ENCODE data around the gene DNAJC15.

Gene DNAJC15

DNA sequence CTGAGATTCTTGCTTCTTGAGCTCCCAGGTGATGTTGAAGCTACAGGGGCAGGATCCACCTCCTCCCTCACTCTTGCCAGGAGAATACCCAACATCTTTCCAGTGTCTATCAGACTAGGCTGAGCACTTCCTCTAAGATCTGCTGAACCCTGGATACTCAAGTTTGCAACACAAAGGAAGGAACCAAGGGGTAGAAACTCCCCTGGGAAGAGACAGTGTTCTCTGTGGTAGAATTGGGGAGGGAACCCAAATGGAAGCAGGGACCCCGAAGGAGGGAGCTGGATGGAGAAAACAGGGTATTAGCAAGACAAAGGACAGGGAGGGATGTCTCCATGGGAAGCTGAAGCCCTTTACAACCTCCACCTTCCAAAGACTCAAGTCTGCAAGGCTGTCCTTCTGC is 117.6 kb downstream of the DNAJC15 start:
- POLR2A ChIA-PET, result no interaction called here
- DNase-seq (ENCODE audit: low read depth, low spot score), result no peak
- TF ChIP-seq CTCF (IDR thresholded peaks at IDR 0.05; ENCODE audit: insufficient read depth, low read length, missing control alignments), result no peak
- CTCF ChIA-PET, result interaction anchor here (1.4 to 1.5 kb wide), 2 partner anchors 169 to 171 kb away, joined by 3 to 4 read pairs; no protein-coding TSS in a partner anchor
- no peak overlapping the region for H3K4me3 ChIP-seq (ENCODE audit: low read depth, low read length)

DNA sequence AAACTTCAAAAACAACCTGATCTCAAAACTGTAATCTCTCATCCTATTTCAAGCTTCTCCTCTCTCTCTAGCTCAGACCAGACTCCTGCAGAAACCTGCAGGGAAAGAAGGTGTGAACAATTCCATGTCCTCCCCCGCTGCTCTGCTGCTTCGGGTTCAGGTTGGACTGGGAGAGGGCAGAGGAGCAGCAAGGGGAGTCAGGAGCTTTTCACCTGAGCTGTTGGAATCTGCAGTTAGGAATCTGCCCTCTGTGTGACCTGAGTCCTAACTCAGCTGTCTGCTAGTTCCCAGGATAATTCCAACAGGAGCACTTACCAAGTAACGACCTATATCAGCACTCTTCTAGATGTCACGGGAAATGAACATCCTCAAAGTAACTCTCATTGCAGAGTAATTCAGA is 118.3 kb downstream of the DNAJC15 start:
- H3K4me3 ChIP-seq (ENCODE audit: low read depth, low read length), result no peak overlapping the region
- DNase-seq (ENCODE audit: low read depth, low spot score), result no peak
- TF ChIP-seq CTCF (IDR thresholded peaks at IDR 0.05; ENCODE audit: insufficient read depth, low read length, missing control alignments), result no peak
- ChIA-PET POLR2A (no interaction called here), CTCF (interaction anchor here (1.4 to 1.5 kb wide), 2 partner anchors 170 to 172 kb away, joined by 3 to 4 read pairs; no protein-coding TSS in a partner anchor)

DNA sequence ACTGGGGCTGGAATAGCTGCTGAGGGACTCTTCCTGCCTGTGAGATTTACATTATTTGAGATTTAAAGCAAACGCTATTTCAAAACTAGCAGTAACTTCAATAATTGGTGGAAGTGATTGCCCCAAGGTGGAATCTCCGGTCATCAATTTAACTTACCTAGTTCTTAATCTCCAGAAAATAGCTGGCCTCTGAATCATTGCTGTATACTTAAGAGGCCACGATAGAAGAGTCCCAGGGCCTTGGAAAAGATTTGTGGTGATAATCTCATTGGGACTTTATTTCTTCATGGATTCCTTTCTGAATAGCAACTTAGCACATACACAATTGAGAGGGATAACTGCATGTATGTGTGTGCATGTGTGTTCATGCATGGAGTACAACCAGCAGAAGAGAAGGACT is 120.2 kb downstream of the DNAJC15 start:
- DNase-seq (ENCODE audit: low read depth, low spot score), result no peak
- H3K4me3 ChIP-seq (ENCODE audit: low read depth, low read length), result no peak overlapping the region
- ChIA-PET POLR2A (no interaction called here), CTCF (interaction anchor here (1.2 kb wide), 1 partner anchor 36 kb away, joined by 4 read pairs; no protein-coding TSS in a partner anchor)
- no peak for TF ChIP-seq CTCF (IDR thresholded peaks at IDR 0.05; ENCODE audit: insufficient read depth, low read length, missing control alignments)

DNA sequence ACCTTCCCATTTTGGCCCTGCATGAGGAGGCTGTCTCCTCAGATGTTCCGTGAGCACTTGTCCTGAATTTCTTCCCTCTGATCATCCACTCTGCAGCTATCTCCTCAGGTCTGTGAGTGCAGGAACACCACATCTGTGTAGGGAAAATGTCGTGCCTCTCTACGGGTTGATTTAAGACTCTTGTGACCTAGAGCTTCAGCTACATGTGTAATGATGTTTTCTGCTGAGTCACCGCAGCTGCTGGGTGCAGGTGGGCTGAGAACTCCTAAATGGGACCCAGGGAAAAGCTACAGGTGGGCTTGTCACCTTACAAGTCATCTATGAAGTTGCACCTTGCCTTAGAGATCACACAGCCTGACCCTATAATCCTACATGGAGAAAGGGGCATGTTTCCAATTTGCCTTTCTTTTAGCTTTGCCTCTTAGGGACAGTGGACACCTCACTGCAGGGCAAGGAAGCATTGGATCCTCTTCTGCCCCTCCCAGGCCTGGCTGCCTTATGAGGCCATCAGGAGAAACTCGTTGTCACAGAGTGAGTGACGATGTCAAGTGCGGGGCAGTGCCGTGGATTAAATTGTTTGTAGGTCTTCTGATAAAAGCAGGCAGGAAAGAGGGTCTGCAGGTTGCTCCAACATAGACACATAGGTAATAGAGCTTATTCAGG is 122.3 kb downstream of the DNAJC15 start:
- DNase-seq (ENCODE audit: low read depth, low spot score), result no peak
- POLR2A ChIA-PET, result no interaction called here
- H3K4me3 ChIP-seq (ENCODE audit: low read depth, low read length), result no peak overlapping the region
- CTCF ChIA-PET, result no interaction called here
- TF ChIP-seq CTCF (IDR thresholded peaks at IDR 0.05; ENCODE audit: insufficient read depth, low read length, missing control alignments), result no peak

DNA sequence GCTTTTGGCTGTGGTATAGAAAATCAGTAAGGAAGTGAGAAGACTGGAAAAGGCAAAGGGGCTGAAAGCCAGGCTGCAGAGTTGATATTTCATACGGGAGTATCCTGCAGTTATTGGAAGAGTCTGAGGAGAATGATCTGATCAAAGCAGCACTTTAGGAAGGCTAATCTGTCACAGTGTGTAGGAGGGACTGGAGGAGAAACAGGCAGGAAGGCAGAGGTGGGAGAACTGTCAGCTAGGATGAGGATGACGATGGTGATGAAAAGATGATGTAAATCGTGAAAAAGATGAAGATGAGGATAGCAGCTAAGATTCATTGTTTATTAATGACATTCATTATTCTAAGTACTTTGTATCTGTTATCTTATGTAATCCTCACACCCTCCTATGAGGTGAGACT is 123.0 kb downstream of the DNAJC15 start:
- no peak for TF ChIP-seq CTCF (IDR thresholded peaks at IDR 0.05; ENCODE audit: insufficient read depth, low read length, missing control alignments)
- H3K4me3 ChIP-seq (ENCODE audit: low read depth, low read length), result no peak overlapping the region
- POLR2A ChIA-PET, result no interaction called here
- no peak for DNase-seq (ENCODE audit: low read depth, low spot score)
- CTCF ChIA-PET, result interaction anchor here (0.8 kb wide), 1 partner anchor 177 kb away, joined by 3 read pairs; no protein-coding TSS in a partner anchor

DNA sequence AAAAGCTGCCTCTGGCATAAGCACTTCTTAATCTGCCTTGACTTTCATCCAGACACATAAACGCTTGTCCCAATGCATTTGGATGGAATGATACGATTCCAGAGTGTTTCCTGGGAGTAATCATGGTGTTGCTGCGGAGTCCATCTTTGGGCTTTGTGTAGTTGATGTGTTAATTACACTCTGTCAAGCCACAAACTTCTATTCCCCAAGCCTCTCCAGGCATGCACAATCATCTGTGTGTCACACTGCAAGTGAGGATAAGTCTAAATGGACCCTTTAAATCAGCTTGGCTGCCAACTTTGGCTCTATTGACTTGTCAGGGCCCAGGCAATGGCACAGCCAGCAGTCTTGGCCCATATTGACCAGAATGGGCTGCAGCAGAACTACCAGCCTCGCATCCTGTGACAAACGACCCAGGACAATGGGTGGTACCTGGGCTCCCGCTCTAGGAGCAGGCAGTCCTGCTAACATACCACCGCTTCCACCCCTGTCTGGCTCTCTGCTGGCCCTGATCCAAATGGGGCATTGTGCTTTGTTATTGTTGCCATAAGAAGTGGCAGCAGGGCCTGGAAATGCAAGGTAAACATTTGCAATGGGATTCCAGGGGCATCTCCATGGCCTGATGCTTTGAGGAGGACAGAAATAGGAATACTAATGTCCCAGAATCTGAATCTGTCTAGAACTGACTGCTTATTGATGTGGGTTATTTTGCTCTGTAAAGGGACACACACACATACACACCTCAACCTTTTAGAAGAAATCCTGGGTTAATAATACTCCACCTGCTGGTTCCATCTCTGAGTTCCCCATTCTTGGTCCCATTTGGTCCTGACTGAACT is 127.2 kb downstream of the DNAJC15 start:
- no peak for TF ChIP-seq CTCF (IDR thresholded peaks at IDR 0.05; ENCODE audit: insufficient read depth, low read length, missing control alignments)
- POLR2A ChIA-PET, result no interaction called here
- no peak for DNase-seq (ENCODE audit: low read depth, low spot score)
- no peak overlapping the region for H3K4me3 ChIP-seq (ENCODE audit: low read depth, low read length)
- CTCF ChIA-PET, result no interaction called here
